ENCODE measurements around the gene OGT. TPM values are rescaled to one million over a fixed set of nuclear protein-coding genes. Genes with fewer than 3 reads are reported as not detected.
A peak's percentile ranks its signal among the peaks of the same experiment; 100 is the strongest.
"Not testable (repeated sequence)": the region's sequence is repeated elsewhere in the genome, so short reads cannot be mapped to it uniquely, and the experiment has no call there.

Gene OGT
- total RNA-seq = 124 and 159 TPM in 2 replicates

GRCh38 chrX:71532753-71533425 lies at the start of gene OGT:
Gene OGT (plus strand): TSS chrX:71533104. CDS start chrX:71533300, 196 bp downstream.
- H3K4me3 ChIP-seq (ENCODE audit: low read depth, low read length) = peak within 1 kb of the TSS; percentile 95
- TF ChIP-seq CTCF (IDR thresholded peaks at IDR 0.05; ENCODE audit: insufficient read depth, low read depth, low read length) = no peak
- peak; percentile 98 for DNase-seq (ENCODE audit: low read depth)

DNA sequence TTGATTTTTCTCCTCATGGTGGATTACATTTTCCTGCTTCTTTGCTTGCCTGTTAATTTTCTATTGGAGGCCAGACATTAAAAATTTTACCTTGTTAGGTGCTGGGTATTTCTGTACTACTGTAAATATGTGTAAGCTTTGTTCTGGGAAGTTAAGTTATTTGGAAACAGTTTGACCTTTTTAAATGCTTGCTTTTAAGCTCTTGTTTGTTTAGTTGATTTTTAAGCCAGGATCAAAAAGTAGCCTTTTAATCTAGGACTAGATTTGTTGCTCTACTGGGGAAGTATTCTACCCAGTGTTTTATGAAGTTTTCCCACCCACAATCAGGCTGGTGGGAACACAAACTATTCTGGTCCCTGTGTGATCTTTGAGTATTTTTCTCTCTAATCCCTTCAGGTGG lies 45.1 kb upstream of the OGT start:
- no peak for TF ChIP-seq CTCF (IDR thresholded peaks at IDR 0.05; ENCODE audit: insufficient read depth, low read depth, low read length)
- no peak overlapping the region for H3K4me3 ChIP-seq (ENCODE audit: low read depth, low read length)
- no peak for DNase-seq (ENCODE audit: low read depth)

- TF ChIP-seq CTCF (IDR thresholded peaks at IDR 0.05; ENCODE audit: insufficient read depth, low read depth, low read length) = no peak
- H3K4me3 ChIP-seq (ENCODE audit: low read depth, low read length) = no peak overlapping the region
- DNase-seq (ENCODE audit: low read depth) = no peak
Measured at GRCh38 chrX:71489540-71489939, 43.4 kb upstream of the OGT start.

DNA sequence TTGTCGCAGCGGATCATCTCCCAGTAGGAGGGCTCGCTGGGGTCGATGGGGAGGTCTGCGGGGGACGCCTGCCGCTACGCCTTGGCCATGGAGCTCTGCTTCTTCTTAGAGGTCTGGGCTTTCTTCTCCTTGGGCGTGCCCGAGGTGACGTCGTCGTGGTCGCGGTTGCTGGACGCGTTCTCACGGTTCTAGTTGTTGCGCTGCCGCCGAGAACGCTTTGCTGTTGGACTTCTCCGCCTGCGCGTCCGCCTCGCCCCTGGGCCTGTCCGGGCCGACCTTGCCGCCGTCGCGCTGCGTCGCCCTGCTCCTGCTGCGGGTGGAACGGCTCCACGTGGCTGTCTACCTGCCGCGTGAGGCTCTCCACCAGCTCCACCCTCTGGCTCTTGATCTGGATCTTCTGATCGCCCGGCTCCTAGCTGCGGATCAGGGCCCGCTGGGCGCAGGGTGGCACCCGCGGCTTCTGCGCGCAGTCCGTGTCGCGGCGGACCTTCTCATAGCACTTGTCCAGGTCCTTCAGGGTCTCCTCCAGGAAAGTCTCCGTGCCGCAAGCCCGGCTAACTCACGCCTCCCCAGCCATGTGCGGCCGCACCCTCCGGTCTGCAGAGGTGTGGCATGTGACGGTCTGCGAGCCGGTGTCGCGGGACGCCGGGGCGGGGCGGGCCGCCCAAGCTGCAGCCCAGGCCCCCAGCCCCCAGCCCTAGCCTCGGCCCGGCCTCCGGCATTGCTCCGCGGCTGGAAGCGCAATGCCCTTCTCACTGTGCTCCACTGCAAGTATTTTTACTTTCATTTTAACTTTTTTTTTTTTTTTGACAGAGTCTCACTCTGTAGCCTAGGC lies 40.5 kb upstream of the OGT start:
- TF ChIP-seq CTCF (IDR thresholded peaks at IDR 0.05; ENCODE audit: insufficient read depth, low read depth, low read length) = no peak
- peak; percentile 50 for DNase-seq (ENCODE audit: low read depth)
- peak overlapping the region; percentile 47 for H3K4me3 ChIP-seq (ENCODE audit: low read depth, low read length)

DNA sequence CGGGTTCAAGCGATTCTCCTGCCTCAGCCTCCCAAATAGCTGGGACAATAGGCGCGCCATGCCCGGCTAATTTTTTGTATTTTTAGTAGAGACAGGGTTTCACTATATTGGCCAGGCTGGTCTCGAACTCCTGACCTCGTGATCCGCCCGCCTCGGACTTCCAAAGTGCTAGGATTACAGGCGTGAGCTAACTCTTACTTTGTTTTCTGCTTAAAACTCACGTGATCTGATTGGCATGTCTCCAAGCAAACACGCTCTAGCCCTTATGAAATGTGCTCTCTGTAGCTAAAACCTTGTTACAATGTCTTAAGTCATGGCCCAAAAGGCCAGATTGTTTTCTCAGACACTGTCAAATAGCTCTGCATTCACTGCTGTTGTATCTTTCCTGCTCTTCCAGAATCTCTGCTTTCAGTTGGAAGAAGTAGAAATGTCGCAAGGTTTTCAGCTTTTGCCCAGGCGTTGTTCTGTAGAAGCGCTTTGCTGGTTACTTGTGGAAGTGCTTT lies 39.7 kb upstream of the OGT start:
- H3K4me3 ChIP-seq (ENCODE audit: low read depth, low read length) = peak overlapping the region; percentile 47
- peak; percentile 74 for DNase-seq (ENCODE audit: low read depth)

DNA sequence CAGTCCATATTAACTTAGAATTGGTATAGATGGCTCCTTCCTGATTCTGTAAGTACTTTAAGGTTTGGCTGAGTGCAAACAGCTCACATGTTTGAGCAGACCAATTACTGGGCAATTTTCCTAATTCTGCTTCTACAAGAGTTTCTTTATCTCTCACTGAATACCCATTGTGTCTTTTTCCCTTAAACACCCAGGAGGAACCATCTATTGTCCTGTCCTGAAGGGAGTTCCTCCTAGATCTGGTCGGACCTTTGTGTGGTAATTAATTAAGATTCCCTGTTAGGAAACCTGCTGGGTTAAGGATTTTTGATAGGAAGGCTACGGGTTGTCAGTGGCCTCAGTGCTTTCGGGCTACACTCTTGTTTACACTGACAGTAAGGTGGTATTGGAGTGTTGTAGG lies 36.9 kb upstream of the OGT start:
- H3K4me3 ChIP-seq (ENCODE audit: low read depth, low read length); DNase-seq (ENCODE audit: low read depth): not testable (repeated sequence)

More for the DNA sequence above, 39.7 kb upstream of the OGT start:
- no peak for TF ChIP-seq CTCF (IDR thresholded peaks at IDR 0.05; ENCODE audit: insufficient read depth, low read depth, low read length)

DNA sequence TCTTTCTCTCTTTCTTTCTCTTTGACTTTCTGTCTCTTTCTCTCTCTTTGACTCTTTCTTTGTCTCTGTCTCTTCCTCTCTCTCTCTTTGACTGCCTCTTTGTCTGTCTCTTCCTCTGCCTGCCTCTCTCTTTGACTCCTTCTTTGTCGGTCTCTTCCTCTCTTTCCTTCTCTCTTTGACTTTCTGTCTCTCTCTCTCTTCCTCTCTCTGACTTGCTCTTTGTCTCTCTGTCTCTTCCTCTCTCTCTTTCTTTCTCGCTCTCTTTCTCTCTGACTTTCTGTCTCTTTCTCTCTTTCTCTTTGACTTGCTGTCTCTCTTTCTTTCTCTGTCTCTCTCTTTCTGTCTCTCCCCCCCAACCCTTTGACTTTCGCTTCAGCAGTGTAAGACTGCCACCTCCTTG lies 36.4 kb upstream of the OGT start:
- no peak overlapping the region for H3K4me3 ChIP-seq (ENCODE audit: low read depth, low read length)
- no peak for DNase-seq (ENCODE audit: low read depth)
- no peak for TF ChIP-seq CTCF (IDR thresholded peaks at IDR 0.05; ENCODE audit: insufficient read depth, low read depth, low read length)

DNA sequence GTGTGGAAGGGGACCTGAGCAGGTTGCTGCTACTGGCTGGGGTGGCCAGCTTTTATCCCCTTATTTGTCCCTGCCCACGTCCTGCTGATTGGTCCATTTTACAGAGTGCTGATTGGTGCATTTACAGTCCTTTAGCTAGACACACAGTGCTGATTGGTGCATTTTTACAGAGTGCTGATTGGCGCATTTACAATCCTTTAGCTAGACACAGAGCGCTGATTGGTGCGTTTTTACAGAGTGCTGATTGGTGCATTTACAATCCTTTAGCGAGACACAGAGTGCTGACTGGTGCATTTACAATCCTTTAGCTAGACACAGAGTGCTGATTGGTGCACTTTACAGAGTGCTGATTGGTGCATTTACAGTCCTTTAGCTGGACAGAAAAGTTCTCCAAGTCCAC lies 30.8 kb upstream of the OGT start:
- H3K4me3 ChIP-seq (ENCODE audit: low read depth, low read length) = not testable (repeated sequence)

More for the DNA sequence above, 30.8 kb upstream of the OGT start:
- not testable (repeated sequence) for DNase-seq (ENCODE audit: low read depth)
